Esophagus muscularis mucosa (tissue), 4 donors: ENCODE measurements around the gene MAD1L1. TPM values are rescaled to one million over a fixed set of nuclear protein-coding genes. Genes with fewer than 3 reads are reported as not detected.

ENCODE experiments used
- DNase-seq: peaks from one replicate; pipeline ENCODE4 v3.0.0-alpha.2; 2017; ENCODE audit errors: extremely low spot score
- H3K27ac ChIP-seq, 4 donors: fragments of 200-600 bp; sonication (generic); replicated peaks in 1 of 4; 1 replicate in 3 of 4; 2 replicates in 1 of 4; pipeline ENCODE4 v1.5.1; 2016 to 2019; ENCODE audit warnings: mild to moderate bottlenecking in 1 of 4
- H3K27me3 ChIP-seq, 4 donors: fragments of 200-600 bp; sonication (generic); one replicate each; pipeline versions ENCODE4 v1.5.1 to v1.6.0; 2016 to 2019
- H3K36me3 ChIP-seq, 4 donors: fragments of 200-600 bp; sonication (generic); one replicate each; pipeline ENCODE4 v1.5.1; 2016 to 2019
- H3K4me1 ChIP-seq, 4 donors: fragments of 200-600 bp; sonication (generic); one replicate each; pipeline ENCODE4 v1.5.1; 2016 to 2019
- H3K4me3 ChIP-seq, 4 donors: fragments of 200-600 bp; sonication (generic); 1 replicate in 2 of 4; 2 replicates in 2 of 4; pipeline ENCODE4 v1.5.1; 2016 to 2019; ENCODE audit warnings: mild to moderate bottlenecking in 4 of 4, moderate library complexity in 1 of 4
- H3K9me3 ChIP-seq, 4 donors: fragments of 200-600 bp; sonication (generic); 1 replicate in 3 of 4; 2 replicates in 1 of 4; pipeline ENCODE4 v1.5.1; 2016 to 2019
- EP300 ChIP-seq: sonication (generic); formaldehyde crosslinking; IDR thresholded peaks from one replicate; pipeline ENCODE4 v1.6.1; 2017; ENCODE audit warnings: antibody characterized with exemption
- POLR2A ChIP-seq: fragments of 450-650 bp; IDR thresholded peaks from one replicate; pipeline ENCODE4 v1.6.1; 2017; ENCODE audit warnings: antibody characterized with exemption, moderate library complexity, mild to moderate bottlenecking, low read depth
- POLR2AphosphoS5 ChIP-seq, 2 donors: sonication (generic); formaldehyde crosslinking; IDR thresholded peaks; one replicate each; pipeline ENCODE4 v1.6.1; 2017; ENCODE audit warnings: antibody characterized with exemption in 2 of 2
- WGBS: methylation state at CpG from one replicate; pipeline ENCODE4 v1.1.5; 2018; 5-methylcytosine and 5-hydroxymethylcytosine counted together
- intact Hi-C: fragments of 100-400 bp; cut with DNase I; formaldehyde crosslinking; loops from one replicate; pipeline ENCODE4 v1.15.1; 2023
- total RNA-seq, 4 donors: library from RNA; depleted of rRNA; stranded (reverse); fragments of >200 nt; gene quantifications; one replicate each; pipeline versions ENCODE4 v1.1.0 to v1.2.1, GENCODE V29; 2016
- TF ChIP-seq, protein P1 (sequence below), 3 experiments: fragments of 200-600 bp in 2 of 3; fragments of 450-650 bp in 1 of 3; sonication (generic) in 2 of 3; IDR thresholded peaks; one replicate each; pipeline ENCODE4 v1.5.1; 2017 to 2019; ENCODE audit warnings: antibody characterized with exemption in 3 of 3, mild to moderate bottlenecking in 2 of 3, moderate library complexity in 1 of 3

The MAD1L1 gene
- total RNA-seq, 4 donors from 2014 or later = 22.2 to 33.1 (median 29.5) TPM

DNA sequence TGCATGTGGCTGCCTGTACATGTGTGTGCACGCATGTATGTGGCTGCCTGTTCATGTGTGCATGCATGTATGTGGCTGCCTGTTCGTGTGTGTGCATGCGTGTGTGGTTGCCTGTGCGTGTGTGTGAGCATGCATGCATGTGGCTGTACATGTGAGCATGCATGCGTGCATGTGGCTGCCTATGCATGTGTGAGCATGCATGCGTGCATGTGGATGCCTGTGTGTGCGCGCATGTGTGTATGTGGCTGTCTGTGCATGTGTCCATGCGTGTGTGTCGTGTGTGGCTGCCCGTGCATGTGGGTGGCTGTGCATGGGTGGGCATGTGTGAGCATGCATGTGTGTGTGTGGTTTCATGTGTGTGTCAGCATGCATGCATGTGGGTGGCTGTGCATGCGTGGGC, 344.3 kb downstream of the MAD1L1 start:
- intact Hi-C loops = no loop called here
- no peak overlapping the region for H3K27ac ChIP-seq
- no peak for DNase-seq
- peaks cover 0 to 11% (median 0%) of the 10 kb centered on the region in 4 donors for H3K4me1 ChIP-seq
- TF ChIP-seq, protein P1, sequence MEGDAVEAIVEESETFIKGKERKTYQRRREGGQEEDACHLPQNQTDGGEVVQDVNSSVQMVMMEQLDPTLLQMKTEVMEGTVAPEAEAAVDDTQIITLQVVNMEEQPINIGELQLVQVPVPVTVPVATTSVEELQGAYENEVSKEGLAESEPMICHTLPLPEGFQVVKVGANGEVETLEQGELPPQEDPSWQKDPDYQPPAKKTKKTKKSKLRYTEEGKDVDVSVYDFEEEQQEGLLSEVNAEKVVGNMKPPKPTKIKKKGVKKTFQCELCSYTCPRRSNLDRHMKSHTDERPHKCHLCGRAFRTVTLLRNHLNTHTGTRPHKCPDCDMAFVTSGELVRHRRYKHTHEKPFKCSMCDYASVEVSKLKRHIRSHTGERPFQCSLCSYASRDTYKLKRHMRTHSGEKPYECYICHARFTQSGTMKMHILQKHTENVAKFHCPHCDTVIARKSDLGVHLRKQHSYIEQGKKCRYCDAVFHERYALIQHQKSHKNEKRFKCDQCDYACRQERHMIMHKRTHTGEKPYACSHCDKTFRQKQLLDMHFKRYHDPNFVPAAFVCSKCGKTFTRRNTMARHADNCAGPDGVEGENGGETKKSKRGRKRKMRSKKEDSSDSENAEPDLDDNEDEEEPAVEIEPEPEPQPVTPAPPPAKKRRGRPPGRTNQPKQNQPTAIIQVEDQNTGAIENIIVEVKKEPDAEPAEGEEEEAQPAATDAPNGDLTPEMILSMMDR (IDR thresholded peaks at IDR 0.05) = no peak
- TF ChIP-seq POLR2A (no peak), POLR2AphosphoS5 (IDR thresholded peaks at IDR 0.05) (no peak), EP300 (no peak)
- H3K9me3 ChIP-seq = no peaks in the 10 kb centered on the region
- H3K27me3 ChIP-seq = no peaks in the 10 kb centered on the region
- WGBS = 88% methylated on average over 12 of the region's 12 CpGs
- peaks cover 0 to 31% (median 15%) of the 10 kb centered on the region in 4 donors for H3K36me3 ChIP-seq
- H3K4me3 ChIP-seq = no peak overlapping the region

DNA sequence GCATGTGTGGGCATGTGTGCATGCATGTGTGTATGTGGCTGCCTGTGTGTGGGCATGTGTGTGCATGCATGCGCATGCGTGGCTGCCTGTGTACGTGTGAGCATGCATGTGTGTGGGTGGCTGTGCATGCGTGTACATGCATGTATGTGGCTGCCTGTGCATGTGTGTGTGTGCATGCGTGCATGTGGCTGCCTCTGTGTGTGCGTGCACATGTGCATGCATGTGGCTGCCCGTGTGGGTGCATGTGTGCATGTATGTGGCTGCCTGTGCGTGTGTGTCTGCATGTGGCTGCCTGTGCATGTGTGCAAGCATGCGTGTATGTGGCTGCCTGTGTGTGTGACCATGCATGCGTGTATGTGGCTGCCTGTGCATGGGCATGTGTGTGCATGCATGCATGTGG, 345.5 kb downstream of the MAD1L1 start:
- Histone ChIP-seq H3K9me3 (no peaks in the 10 kb centered on the region), H3K36me3 (peaks cover 0 to 31% (median 15%) of the 10 kb centered on the region in 4 donors), H3K4me3 (no peak overlapping the region), H3K27me3 (no peaks in the 10 kb centered on the region), H3K27ac (no peak overlapping the region), H3K4me1 (peaks cover 0 to 11% (median 0%) of the 10 kb centered on the region in 4 donors)
- DNase-seq = no peak
- TF ChIP-seq POLR2AphosphoS5 (IDR thresholded peaks at IDR 0.05) = no peak
- TF ChIP-seq, protein P1 (IDR thresholded peaks at IDR 0.05) = no peak
- TF ChIP-seq POLR2A = no peak
- no peak for TF ChIP-seq EP300
- 94% methylated on average over 8 of the region's 10 CpGs for WGBS
- intact Hi-C loops = no loop called here

DNA sequence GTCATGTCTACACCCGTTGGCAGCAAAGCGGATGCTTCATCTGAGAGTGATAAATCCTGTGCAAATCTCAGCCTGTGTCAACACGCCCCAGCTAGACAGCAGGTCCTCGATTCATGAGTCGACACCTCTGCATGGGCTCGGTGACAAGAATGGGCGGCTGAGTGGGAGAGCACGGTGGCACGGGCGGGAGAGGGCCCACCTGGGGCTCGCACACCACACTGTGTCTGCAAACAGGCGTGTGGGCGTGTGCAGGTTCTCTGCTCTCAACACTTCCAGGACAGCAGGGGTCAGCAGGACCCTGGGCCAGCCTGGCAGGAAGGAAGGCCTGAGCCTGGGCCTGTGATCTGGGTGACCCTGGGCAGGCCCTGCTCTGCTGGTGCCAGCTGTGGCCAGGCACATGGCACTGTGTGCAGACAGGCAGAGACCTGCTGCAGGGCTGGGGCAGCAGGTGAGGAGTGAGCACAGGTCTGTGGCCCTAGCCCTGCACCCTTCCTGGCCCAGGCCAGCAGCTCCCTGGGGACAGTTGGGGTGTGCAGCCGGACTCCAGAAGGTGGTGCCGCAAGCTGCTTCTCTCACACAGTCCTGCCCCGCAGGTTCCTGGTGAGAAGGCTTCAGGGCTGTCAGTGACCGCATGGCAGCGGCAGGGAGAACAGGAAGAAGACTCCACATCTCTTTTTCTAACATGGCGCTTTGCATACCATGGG, 346.2 kb downstream of the MAD1L1 start:
- Histone ChIP-seq H3K4me1 (peaks cover 0 to 11% (median 0%) of the 10 kb centered on the region in 4 donors), H3K4me3 (no peak overlapping the region), H3K36me3 (peaks cover 0 to 31% (median 15%) of the 10 kb centered on the region in 4 donors), H3K27me3 (no peaks in the 10 kb centered on the region), H3K9me3 (no peaks in the 10 kb centered on the region), H3K27ac (no peak overlapping the region)
- TF ChIP-seq POLR2A = no peak
- TF ChIP-seq POLR2AphosphoS5 (IDR thresholded peaks at IDR 0.05) = no peak
- TF ChIP-seq EP300 = no peak
- TF ChIP-seq, protein P1 (IDR thresholded peaks at IDR 0.05) = no peak
- intact Hi-C loops = no loop called here
- no peak for DNase-seq
- WGBS = 95% methylated on average over 11 of the region's 19 CpGs

DNA sequence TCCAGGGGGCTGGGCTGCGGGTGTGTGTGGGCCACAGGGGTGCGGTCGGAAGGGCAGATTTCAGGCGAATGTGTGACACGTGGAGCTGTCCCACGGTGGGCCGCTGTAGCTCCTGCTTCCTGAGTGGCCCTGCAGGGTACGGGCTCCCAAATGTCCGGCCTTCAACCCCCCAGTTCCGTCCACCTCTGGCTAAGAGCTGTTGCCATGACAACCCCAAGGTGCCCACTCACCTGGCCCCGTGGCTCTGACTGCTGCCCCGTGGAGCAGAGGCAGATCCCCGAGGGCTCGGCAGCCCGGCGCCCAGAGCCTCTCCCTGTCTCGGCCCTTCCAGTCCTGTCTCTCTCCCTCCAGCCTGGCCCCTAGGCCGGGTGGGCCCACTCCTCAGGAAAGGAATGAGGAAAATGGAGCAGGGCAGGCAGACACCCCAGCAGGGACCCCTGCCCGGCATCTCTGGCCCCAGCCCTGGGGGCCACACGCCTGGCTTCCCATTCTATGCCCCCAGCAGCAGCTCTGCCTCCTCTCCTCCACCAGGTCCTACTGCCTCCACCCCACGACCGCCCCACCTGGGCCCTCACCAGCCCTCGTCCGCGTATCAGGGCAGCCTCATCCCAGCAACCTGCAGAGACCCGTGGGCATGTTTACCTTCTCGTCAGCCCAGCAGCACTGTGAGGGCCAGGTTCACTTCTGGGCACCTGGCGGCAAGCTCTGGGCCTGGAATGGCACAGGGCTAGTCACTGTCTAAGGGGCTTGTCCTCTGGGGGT, 347.1 kb downstream of the MAD1L1 start:
- Histone ChIP-seq H3K9me3 (no peaks in the 10 kb centered on the region), H3K27me3 (no peaks in the 10 kb centered on the region), H3K4me1 (peaks cover 0 to 11% (median 0%) of the 10 kb centered on the region in 4 donors), H3K36me3 (peaks cover 0 to 32% (median 15%) of the 10 kb centered on the region in 4 donors), H3K4me3 (no peak overlapping the region), H3K27ac (no peak overlapping the region)
- no peak for TF ChIP-seq EP300
- no peak for TF ChIP-seq POLR2AphosphoS5 (IDR thresholded peaks at IDR 0.05)
- TF ChIP-seq POLR2A = no peak
- TF ChIP-seq, protein P1 (IDR thresholded peaks at IDR 0.05) = no peak
- no peak for DNase-seq
- intact Hi-C loops = no loop called here
- 96% methylated on average over 18 of the region's 28 CpGs for WGBS
